GM15510 (cell line): ENCODE results near the gene KRT82.

ENCODE experiments used
- POLR2A ChIP-seq: IDR thresholded peaks from 3 replicates; pipeline ENCODE4 v1.6.1; 2011; ENCODE audit warnings: borderline replicate concordance; ENCODE audit not compliant: insufficient read length; ENCODE audit errors: extremely low read depth

The KRT82 gene

GRCh38 chr12:52405922-52406385, at the start of gene KRT82:
Gene KRT82, minus strand, starts transcription at chr12:52406335. Its CDS starts 58 bp downstream, at chr12:52406277.
- no peak for TF ChIP-seq POLR2A

DNA sequence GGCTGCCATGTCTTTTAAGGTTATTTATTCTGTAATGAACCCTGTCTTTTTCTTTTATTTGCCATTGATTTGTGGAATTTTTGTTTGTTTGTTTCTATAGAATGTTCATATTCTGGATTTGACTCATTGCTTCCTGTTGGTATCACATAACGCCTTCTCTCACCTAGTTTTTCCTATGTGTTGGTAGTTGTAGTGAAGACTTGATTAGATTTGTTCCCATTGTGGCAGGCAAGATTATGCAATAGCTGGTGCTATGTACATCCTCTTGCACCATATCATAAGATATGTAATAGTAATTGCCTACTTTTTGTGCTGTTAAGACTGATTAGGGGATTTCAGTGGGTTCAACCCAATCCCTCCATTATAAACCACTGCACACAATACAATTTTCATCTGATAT, 49.7 kb upstream of the KRT82 start:
- TF ChIP-seq POLR2A: no peak

DNA sequence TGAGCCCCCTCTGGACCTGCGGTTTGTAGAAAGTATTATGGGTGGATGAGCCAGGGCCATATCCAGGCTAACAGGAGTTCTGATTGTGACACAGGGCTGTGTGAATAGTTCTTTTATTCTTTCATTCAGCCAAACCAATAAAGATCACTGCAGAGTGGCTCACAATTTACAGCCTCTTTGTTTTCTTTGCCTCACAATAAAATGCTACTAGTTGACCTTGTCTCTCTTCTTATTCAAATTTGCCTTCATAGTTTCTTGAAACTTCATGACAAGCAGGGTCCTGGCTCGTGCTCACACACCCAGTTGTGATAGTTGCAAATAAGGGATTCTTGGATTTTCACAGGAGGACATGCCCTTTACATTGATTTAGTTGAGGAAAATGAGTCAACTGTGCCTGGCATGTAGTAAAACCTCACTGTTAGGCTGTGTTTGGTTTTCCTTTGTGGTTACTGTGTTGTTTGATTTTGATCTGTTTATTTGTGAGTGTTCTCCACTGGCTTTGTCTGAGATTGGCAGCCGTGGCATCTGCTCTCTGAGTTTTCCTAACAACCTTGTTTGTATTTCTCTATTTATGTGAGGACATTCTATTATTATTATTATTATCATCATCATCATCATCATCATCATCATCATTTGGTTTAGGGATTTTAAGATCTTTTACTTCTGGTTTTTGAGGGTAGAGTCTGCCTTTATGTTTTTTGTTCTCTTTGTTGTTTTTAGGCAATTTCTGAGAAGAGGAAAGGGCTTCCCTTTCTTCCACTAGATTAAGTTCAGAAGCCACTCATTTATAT, 48.5 kb upstream of the KRT82 start:
- TF ChIP-seq POLR2A: no peak

DNA sequence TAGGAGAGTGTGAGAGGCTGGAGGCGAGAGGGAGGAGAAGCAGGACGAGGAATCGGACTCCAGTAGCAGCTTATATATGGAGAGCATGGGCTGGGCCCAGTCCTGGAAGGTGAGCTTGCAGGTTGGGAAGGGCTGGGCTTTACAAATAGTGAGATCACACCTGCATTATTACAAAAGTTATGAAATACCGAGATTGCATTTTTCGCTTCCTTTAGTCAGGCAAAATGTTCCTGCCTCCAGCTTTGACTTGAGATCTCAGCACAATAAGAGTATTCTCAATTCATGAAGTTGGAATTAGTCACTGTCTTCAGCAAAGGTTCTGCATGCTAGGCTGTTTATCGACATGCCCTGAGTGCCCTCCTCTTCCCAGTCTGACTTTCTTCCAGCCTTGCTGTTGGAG, 46.0 kb upstream of the KRT82 start, which contains the start of gene KRT6B:
Gene KRT6B, minus strand, starts transcription at position 46 of the 400 bp plus-strand sequence. CDS start 68 bp downstream, outside the sequence.
- TF ChIP-seq POLR2A: no peak

- TF ChIP-seq POLR2A: no peak
These were observed 42.1 kb upstream of the KRT82 start for GRCh38 chr12:52448228-52448627.

- no peak for TF ChIP-seq POLR2A
These were observed 40.4 kb upstream of the KRT82 start for GRCh38 chr12:52446367-52447045.

GRCh38 chr12:52445876-52446275, 39.7 kb upstream of the KRT82 start:
- TF ChIP-seq POLR2A: no peak

GRCh38 chr12:52444647-52445595, 38.8 kb upstream of the KRT82 start:
- TF ChIP-seq POLR2A: no peak

- no peak for TF ChIP-seq POLR2A
These were observed 37.8 kb upstream of the KRT82 start for GRCh38 chr12:52443966-52444365.

DNA sequence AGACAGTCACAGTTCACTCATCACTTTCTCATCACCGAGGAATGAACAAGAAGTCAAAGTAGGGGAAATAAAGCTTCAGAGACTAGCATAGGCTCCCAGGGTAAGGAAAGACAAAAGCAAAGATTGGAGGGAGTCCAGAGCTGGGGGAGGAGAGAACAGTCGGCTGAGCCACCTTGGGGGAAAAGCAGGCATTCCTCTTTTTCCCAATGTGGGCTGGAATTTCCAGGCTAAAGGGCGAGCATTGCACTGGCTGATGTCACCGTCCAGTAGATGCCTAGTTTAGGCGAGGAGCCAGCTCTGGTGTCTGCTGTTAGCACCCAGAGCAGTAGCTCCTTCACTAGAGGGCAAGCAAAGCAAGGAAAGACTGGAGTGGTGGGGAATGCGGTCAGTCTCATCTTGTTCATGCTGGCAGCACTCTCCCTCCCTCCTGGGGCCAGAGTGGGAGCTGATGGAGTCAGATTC, 36.5 kb upstream of the KRT82 start:
- TF ChIP-seq POLR2A: no peak

DNA sequence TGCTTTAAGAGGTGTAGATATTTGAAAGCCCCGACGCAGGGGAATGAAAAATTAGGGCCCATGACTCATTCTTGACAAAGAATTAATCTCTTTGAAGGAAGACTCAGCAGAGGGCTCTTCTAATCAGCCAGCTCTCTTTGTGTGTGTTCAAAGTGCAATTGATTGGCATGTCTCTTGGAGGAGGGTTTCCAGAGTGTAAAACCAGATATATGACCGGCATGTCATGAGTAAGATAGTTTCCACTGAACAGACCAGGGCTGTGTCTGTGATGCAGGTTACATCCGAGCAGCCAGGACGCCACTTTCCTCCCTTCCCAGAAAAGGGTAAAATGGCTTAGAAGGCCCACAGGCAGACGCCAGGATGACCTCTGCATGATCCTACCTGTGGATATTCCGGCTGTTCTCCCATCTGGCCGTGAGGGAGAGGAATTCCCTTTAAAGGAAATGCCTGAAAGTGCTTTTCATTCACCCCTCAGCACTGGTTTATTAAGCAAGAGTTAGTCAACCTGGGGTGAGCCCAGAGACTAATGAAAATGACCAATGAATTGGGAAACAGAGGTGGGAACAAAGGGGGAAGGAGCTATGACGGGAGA, 35.3 kb upstream of the KRT82 start:
- TF ChIP-seq POLR2A: no peak

- TF ChIP-seq POLR2A: no peak
These were observed 34.7 kb upstream of the KRT82 start for GRCh38 chr12:52440821-52441319.

DNA sequence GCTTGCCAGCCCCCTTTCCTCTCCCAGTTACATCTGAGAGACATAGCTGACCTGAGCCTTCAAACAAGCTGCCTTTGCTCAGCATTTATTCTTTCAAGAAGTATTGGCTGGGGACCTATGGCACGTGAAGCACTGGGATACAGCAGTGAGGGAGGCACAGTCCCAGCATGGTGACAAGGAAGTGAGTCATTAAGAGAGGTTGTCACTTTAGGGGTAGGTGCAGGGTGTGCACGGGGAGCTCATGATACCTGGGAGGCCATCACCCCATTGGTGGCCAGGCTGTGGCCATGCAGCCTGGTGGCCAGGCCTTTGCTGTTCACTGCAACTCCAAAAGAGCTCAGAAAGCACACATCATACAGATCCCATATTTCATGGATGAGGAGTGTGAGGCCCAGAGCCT, 33.7 kb upstream of the KRT82 start:
- no peak for TF ChIP-seq POLR2A

GRCh38 chr12:52439420-52439819, 33.3 kb upstream of the KRT82 start:
- TF ChIP-seq POLR2A: no peak
